ENCODE measurements around the gene EXOSC5.

GRCh38 chr19:41355802-41356201 is 41.4 kb downstream of the EXOSC5 start:
- TF ChIP-seq CTCF (IDR thresholded peaks at IDR 0.05), result no peak
- no peak for TF ChIP-seq POLR2A (IDR thresholded peaks at IDR 0.05)
- no peak for TF ChIP-seq EP300 (IDR thresholded peaks at IDR 0.05)
- TF ChIP-seq POLR2AphosphoS5 (IDR thresholded peaks at IDR 0.05), result no peak
